Upper lobe of left lung (tissue), 6 donors: ENCODE data around the gene AP5S1. TPM values are rescaled to one million over a fixed set of nuclear protein-coding genes. Genes with fewer than 3 reads are reported as not detected.

Experiments
- ATAC-seq, 2 donors: fragments of 200-7000 bp; cut with Tn5 transposase; one replicate each; pipeline ENCODE4 v1.9.1; 2022; ENCODE audit warnings: mild to moderate bottlenecking in 2 of 2, moderate library complexity in 2 of 2; ENCODE audit not compliant: low FRiP score in 2 of 2
- DNase-seq, 2 donors: peaks; one replicate each; pipeline ENCODE4 v3.0.0-alpha.2; 2019 to 2020
- H3K27ac ChIP-seq, 4 donors: fragments of 200-600 bp; sonication (generic); one replicate each; pipeline ENCODE4 v1.5.1; 2016 to 2019
- H3K27me3 ChIP-seq, 4 donors: fragments of 200-600 bp; sonication (generic); one replicate each; pipeline ENCODE4 v1.5.1; 2017 to 2019
- H3K36me3 ChIP-seq, 4 donors: fragments of 200-600 bp; sonication (generic); one replicate each; pipeline ENCODE4 v1.5.1; 2016 to 2019
- H3K4me1 ChIP-seq, 4 donors: fragments of 200-600 bp; sonication (generic); one replicate each; pipeline ENCODE4 v1.5.1; 2018 to 2019
- H3K4me3 ChIP-seq, 4 donors: fragments of 200-600 bp; sonication (generic); one replicate each; pipeline ENCODE4 v1.5.1; 2017 to 2019; ENCODE audit warnings: mild to moderate bottlenecking in 2 of 4, moderate library complexity in 1 of 4
- H3K9me3 ChIP-seq, 4 donors: fragments of 200-600 bp; sonication (generic); one replicate each; pipeline ENCODE4 v1.5.1; 2018 to 2019
- CTCF ChIP-seq, 6 experiments: fragments of 450-650 bp in 4 of 6; fragments of 200-600 bp in 2 of 6; sonication (generic) in 2 of 6; IDR thresholded peaks; one replicate each; pipeline ENCODE4 v1.5.1; 2016 to 2019; ENCODE audit warnings: antibody characterized with exemption in 6 of 6
- EP300 ChIP-seq, 4 donors: sonication (generic); formaldehyde crosslinking; IDR thresholded peaks; one replicate each; pipeline ENCODE4 v1.5.1; 2017; ENCODE audit warnings: antibody characterized with exemption in 4 of 4, control low read depth in 2 of 4
- POLR2A ChIP-seq, 4 donors: fragments of 450-650 bp; IDR thresholded peaks; one replicate each; pipeline ENCODE4 v1.5.1; 2016 to 2017; ENCODE audit warnings: antibody characterized with exemption in 4 of 4, mild to moderate bottlenecking in 2 of 4
- POLR2AphosphoS5 ChIP-seq, 2 donors: sonication (generic); formaldehyde crosslinking; IDR thresholded peaks; one replicate each; pipeline ENCODE4 v1.5.1; 2017; ENCODE audit warnings: antibody characterized with exemption in 2 of 2
- WGBS, 2 donors: methylation state at CpG; one replicate each; pipeline ENCODE4 v1.1.5; 2017 to 2018; 5-methylcytosine and 5-hydroxymethylcytosine counted together
- total RNA-seq, 6 donors: library from RNA; depleted of rRNA in 4 of 6; stranded (reverse); fragments of >200 nt in 4 of 6; gene quantifications; one replicate each; pipeline versions ENCODE4 v1.1.0 to v1.2.1, GENCODE V29; 2016 to 2021
- donor health status: DM: no; HTN: no; CAD: no; lungs with moderate emphysema.
- donor health status: DM: no; HTN: yes; CAD: no; lungs with severe emphysema.

Gene AP5S1
- total RNA-seq, 6 donors from 2014 or later = 9.4 to 20.8 (median 14.7) TPM

GRCh38 chr20:3804781-3805180, 15.6 kb upstream of the AP5S1 start:
- Histone ChIP-seq H3K9me3 (no peaks in the 10 kb centered on the region), H3K4me1 (peaks cover 74 to 96% (median 87%) of the 10 kb centered on the region in 4 donors), H3K4me3 (no peak overlapping the region), H3K27me3 (no peaks in the 10 kb centered on the region), H3K27ac (peak overlapping the region; percentile 91 to 98 (median 96)), H3K36me3 (peaks cover 4 to 62% (median 61%) of the 10 kb centered on the region in 4 donors)
- ATAC-seq = no peak
- peak in 1 of 2 donors; percentile 62 for DNase-seq
- no peak for TF ChIP-seq CTCF (IDR thresholded peaks at IDR 0.05)
- TF ChIP-seq POLR2AphosphoS5 (IDR thresholded peaks at IDR 0.05) = no peak
- TF ChIP-seq POLR2A (IDR thresholded peaks at IDR 0.05) = no peak
- no peak for TF ChIP-seq EP300 (IDR thresholded peaks at IDR 0.05)
- WGBS, 2 donors = 94 to 95% methylated on average over 8 to 9 of the region's 11 CpGs

GRCh38 chr20:3808544-3808943, 11.8 kb upstream of the AP5S1 start:
- WGBS, 2 donors = 81 to 86% methylated on average over 3 of the region's 3 CpGs
- Histone ChIP-seq H3K36me3 (peaks cover 0 to 26% (median 25%) of the 10 kb centered on the region in 4 donors), H3K9me3 (no peaks in the 10 kb centered on the region), H3K4me3 (peak overlapping the region in 3 of 4 donors; percentile 19 to 42 (median 26)), H3K27me3 (no peaks in the 10 kb centered on the region), H3K4me1 (peaks cover 73 to 86% (median 80%) of the 10 kb centered on the region in 4 donors), H3K27ac (peak overlapping the region; percentile 91 to 98 (median 96))
- TF ChIP-seq EP300 (IDR thresholded peaks at IDR 0.05) = no peak
- TF ChIP-seq POLR2AphosphoS5 (IDR thresholded peaks at IDR 0.05) = no peak
- no peak for TF ChIP-seq POLR2A (IDR thresholded peaks at IDR 0.05)
- TF ChIP-seq CTCF (IDR thresholded peaks at IDR 0.05) = no peak
- ATAC-seq (no peak), DNase-seq (no peak)

- TF ChIP-seq CTCF (IDR thresholded peaks at IDR 0.05) = peak in 1 of 6 experiments; percentile 13
- TF ChIP-seq POLR2A (IDR thresholded peaks at IDR 0.05) = peak in 3 of 4 donors; percentile 67 to 94 (median 73)
- TF ChIP-seq POLR2AphosphoS5 (IDR thresholded peaks at IDR 0.05) = peak; percentile 99
- TF ChIP-seq EP300 (IDR thresholded peaks at IDR 0.05) = peak; percentile 87 to 100 (median 94)
- Histone ChIP-seq H3K36me3 (no peaks in the 10 kb centered on the region), H3K9me3 (no peaks in the 10 kb centered on the region), H3K4me3 (peak overlapping the region; percentile 13 to 54 (median 42)), H3K27me3 (no peaks in the 10 kb centered on the region), H3K27ac (peak overlapping the region; percentile 87 to 98 (median 94)), H3K4me1 (peaks cover 49 to 67% (median 55%) of the 10 kb centered on the region in 4 donors)
- ATAC-seq (peak; percentile 94 to 96), DNase-seq (peak; percentile 97 to 99)
- 5 to 7% methylated on average over 16 to 18 of the region's 20 CpGs for WGBS, 2 donors
Observed at GRCh38 chr20:3811467-3812258, 8.7 kb upstream of the AP5S1 start.

- peak in 1 of 2 donors; percentile 68 for DNase-seq
- H3K36me3 ChIP-seq = no peaks in the 10 kb centered on the region
- peak overlapping the region in 1 of 4 donors; percentile 51 for H3K4me3 ChIP-seq
- peaks cover 43 to 61% (median 49%) of the 10 kb centered on the region in 4 donors for H3K4me1 ChIP-seq
- peak overlapping the region; percentile 87 to 98 (median 94) for H3K27ac ChIP-seq
- TF ChIP-seq EP300 (IDR thresholded peaks at IDR 0.05) (no peak), POLR2AphosphoS5 (IDR thresholded peaks at IDR 0.05) (no peak), POLR2A (IDR thresholded peaks at IDR 0.05) (no peak), CTCF (IDR thresholded peaks at IDR 0.05) (no peak)
- no peaks in the 10 kb centered on the region for H3K9me3 ChIP-seq
- no peaks in the 10 kb centered on the region for H3K27me3 ChIP-seq
- WGBS, 2 donors = 94 to 95% methylated on average over 9 of the region's 9 CpGs
- ATAC-seq = no peak
Observed at GRCh38 chr20:3812259-3812681, 8.1 kb upstream of the AP5S1 start.
